ENCODE measurements around the gene PRKAA1. TPM values are rescaled to one million over a fixed set of nuclear protein-coding genes. Genes with fewer than 3 reads are reported as not detected.

PRKAA1 gene
- polyA plus RNA-seq, 1 donor from 2014 or later, result 66.9 TPM

DNA sequence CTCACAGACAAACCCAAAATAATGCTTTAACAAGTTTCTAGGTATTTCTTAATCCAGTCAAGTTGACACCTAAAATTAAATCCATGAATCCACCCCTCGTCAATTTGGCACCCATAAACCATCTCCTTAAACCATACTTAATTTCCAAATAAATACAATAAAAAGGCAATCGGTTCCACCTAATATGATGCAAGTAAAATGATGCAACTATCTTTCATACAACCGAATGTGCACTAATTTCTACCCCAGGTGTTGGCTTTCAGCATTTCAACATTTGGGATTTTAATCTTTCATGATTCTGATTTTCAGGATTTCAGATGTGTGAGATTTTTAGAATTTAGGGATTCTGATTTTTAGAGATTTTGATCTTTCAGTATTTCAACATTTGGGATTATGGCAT, 17.3 kb downstream of the PRKAA1 start:
- Histone ChIP-seq H3K9me3 (ENCODE audit: low read length) (no peaks in the 10 kb centered on the region), H3K4me2 (ENCODE audit: low read length) (no peak overlapping the region), H3K79me2 (replicated peaks; ENCODE audit: insufficient read depth, low read length) (peaks cover 75% of the 10 kb centered on the region), H3K36me3 (ENCODE audit: insufficient read depth, low read length) (no peaks in the 10 kb centered on the region), H3K4me3 (ENCODE audit: low read length) (no peak overlapping the region), H4K20me1 (ENCODE audit: insufficient read depth) (no peaks in the 10 kb centered on the region), H3K9me2 (ENCODE audit: insufficient read depth, low read length) (no peaks in the 10 kb centered on the region), H3F3A (ENCODE audit: insufficient read depth, low read length, poor library complexity, severe bottlenecking) (no peaks in the 10 kb centered on the region), H2AFZ (ENCODE audit: low read depth, low read length) (no peak overlapping the region), H3K9ac (ENCODE audit: low read length) (no peak overlapping the region), H3K27ac (ENCODE audit: low read length) (no peak overlapping the region), H3K27me3 (ENCODE audit: insufficient read depth, low read depth, low read length) (no peaks in the 10 kb centered on the region)
- TF ChIP-seq RAD21 (conservative IDR thresholded peaks at IDR 0.05), result no peak
- TF ChIP-seq CTCF (IDR thresholded peaks at IDR 0.05; ENCODE audit: poor library complexity, severe bottlenecking), result no peak
- no peak for TF ChIP-seq MXI1 (conservative IDR thresholded peaks at IDR 0.05; ENCODE audit: poor library complexity, severe bottlenecking)
- TF ChIP-seq, protein P1, sequence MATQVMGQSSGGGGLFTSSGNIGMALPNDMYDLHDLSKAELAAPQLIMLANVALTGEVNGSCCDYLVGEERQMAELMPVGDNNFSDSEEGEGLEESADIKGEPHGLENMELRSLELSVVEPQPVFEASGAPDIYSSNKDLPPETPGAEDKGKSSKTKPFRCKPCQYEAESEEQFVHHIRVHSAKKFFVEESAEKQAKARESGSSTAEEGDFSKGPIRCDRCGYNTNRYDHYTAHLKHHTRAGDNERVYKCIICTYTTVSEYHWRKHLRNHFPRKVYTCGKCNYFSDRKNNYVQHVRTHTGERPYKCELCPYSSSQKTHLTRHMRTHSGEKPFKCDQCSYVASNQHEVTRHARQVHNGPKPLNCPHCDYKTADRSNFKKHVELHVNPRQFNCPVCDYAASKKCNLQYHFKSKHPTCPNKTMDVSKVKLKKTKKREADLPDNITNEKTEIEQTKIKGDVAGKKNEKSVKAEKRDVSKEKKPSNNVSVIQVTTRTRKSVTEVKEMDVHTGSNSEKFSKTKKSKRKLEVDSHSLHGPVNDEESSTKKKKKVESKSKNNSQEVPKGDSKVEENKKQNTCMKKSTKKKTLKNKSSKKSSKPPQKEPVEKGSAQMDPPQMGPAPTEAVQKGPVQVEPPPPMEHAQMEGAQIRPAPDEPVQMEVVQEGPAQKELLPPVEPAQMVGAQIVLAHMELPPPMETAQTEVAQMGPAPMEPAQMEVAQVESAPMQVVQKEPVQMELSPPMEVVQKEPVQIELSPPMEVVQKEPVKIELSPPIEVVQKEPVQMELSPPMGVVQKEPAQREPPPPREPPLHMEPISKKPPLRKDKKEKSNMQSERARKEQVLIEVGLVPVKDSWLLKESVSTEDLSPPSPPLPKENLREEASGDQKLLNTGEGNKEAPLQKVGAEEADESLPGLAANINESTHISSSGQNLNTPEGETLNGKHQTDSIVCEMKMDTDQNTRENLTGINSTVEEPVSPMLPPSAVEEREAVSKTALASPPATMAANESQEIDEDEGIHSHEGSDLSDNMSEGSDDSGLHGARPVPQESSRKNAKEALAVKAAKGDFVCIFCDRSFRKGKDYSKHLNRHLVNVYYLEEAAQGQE (IDR thresholded peaks at IDR 0.05; ENCODE audit: borderline replicate concordance), result no peak

DNA sequence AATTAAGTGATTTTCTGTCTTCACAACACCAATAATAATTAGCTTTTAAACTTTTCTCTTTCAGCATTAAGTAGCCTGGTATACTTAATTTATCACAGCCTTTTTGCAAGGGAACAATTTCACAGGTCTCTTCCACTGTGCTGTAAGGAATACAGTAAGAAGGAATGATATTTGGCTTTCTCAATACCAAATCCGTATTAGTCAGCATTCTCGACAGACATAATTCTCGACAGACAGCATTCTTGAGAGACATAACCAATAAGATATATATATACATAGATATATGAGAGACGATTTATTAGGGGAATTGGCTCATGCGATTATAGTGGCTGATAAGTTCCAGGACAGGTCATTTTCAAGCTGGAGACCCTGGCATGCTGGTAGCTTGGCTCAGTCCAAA, 18.0 kb downstream of the PRKAA1 start:
- H3K9me3 ChIP-seq (ENCODE audit: low read length), result no peaks in the 10 kb centered on the region
- peaks cover 69% of the 10 kb centered on the region for H3K79me2 ChIP-seq (replicated peaks; ENCODE audit: insufficient read depth, low read length)
- no peak overlapping the region for H2AFZ ChIP-seq (ENCODE audit: low read depth, low read length)
- H3F3A ChIP-seq (ENCODE audit: insufficient read depth, low read length, poor library complexity, severe bottlenecking), result no peaks in the 10 kb centered on the region
- no peaks in the 10 kb centered on the region for H4K20me1 ChIP-seq (ENCODE audit: insufficient read depth)
- no peaks in the 10 kb centered on the region for H3K27me3 ChIP-seq (ENCODE audit: insufficient read depth, low read depth, low read length)
- TF ChIP-seq TAF1 (IDR thresholded peaks at IDR 0.05; ENCODE audit: low read depth) (no peak), RAD21 (conservative IDR thresholded peaks at IDR 0.05) (no peak), POLR2AphosphoS5 (IDR thresholded peaks at IDR 0.05) (no peak), SMC3 (conservative IDR thresholded peaks at IDR 0.05; ENCODE audit: poor library complexity) (no peak), EP300 (conservative IDR thresholded peaks at IDR 0.05; ENCODE audit: poor library complexity, severe bottlenecking) (no peak), MXI1 (conservative IDR thresholded peaks at IDR 0.05; ENCODE audit: poor library complexity, severe bottlenecking) (no peak), CTCF (IDR thresholded peaks at IDR 0.05; ENCODE audit: poor library complexity, severe bottlenecking) (no peak), EZH2 (IDR thresholded peaks at IDR 0.05; ENCODE audit: borderline replicate concordance, insufficient read depth, low read length, poor library complexity, severe bottlenecking) (no peak)
- TF ChIP-seq, protein P1 (IDR thresholded peaks at IDR 0.05; ENCODE audit: borderline replicate concordance), result no peak
- H3K36me3 ChIP-seq (ENCODE audit: insufficient read depth, low read length), result no peaks in the 10 kb centered on the region
- no peak overlapping the region for H3K27ac ChIP-seq (ENCODE audit: low read length)
- H3K9ac ChIP-seq (ENCODE audit: low read length), result no peak overlapping the region
- H3K4me3 ChIP-seq (ENCODE audit: low read length), result no peak overlapping the region
- H3K4me2 ChIP-seq (ENCODE audit: low read length), result no peak overlapping the region
- H3K9me2 ChIP-seq (ENCODE audit: insufficient read depth, low read length), result no peaks in the 10 kb centered on the region

Data from neural cell (in vitro differentiated cells).